ENCODE data around the gene MDGA2. TPM values are rescaled to one million over a fixed set of nuclear protein-coding genes. Genes with fewer than 3 reads are reported as not detected.

The MDGA2 gene
- total RNA-seq, 1 experiment from 2014 or later, result not detected

- no peak for TF ChIP-seq CTCF (IDR thresholded peaks at IDR 0.05; ENCODE audit: unreplicated experiment)
- Mint-ChIP-seq H3K27ac (ENCODE audit: unreplicated experiment) (no peak overlapping the region), H3K27me3 (ENCODE audit: unreplicated experiment) (no peaks in the 10 kb centered on the region), H3K9me3 (ENCODE audit: low read depth, unreplicated experiment) (peaks cover 3% of the 10 kb centered on the region), H3K4me3 (ENCODE audit: low read depth, unreplicated experiment) (no peak overlapping the region), H3K36me3 (ENCODE audit: insufficient read depth, unreplicated experiment) (no peaks in the 10 kb centered on the region), H3K4me1 (ENCODE audit: low read depth, unreplicated experiment) (no peaks in the 10 kb centered on the region)
- no TSS peak for BruUV-seq (replicated peaks)
- CTCF ChIA-PET, result no interaction called here
- intact Hi-C loops (cut with micrococcal nuclease; ENCODE audit: unreplicated experiment), result no loop called here
- DNase-seq, result no peak
Measured at GRCh38 chr14:46887144-46887543, 788.3 kb downstream of the MDGA2 start.

- Mint-ChIP-seq H3K9me3 (ENCODE audit: low read depth, unreplicated experiment) (peaks cover 3% of the 10 kb centered on the region), H3K4me1 (ENCODE audit: low read depth, unreplicated experiment) (no peaks in the 10 kb centered on the region), H3K4me3 (ENCODE audit: low read depth, unreplicated experiment) (no peak overlapping the region), H3K27ac (ENCODE audit: unreplicated experiment) (no peak overlapping the region), H3K36me3 (ENCODE audit: insufficient read depth, unreplicated experiment) (no peaks in the 10 kb centered on the region), H3K27me3 (ENCODE audit: unreplicated experiment) (no peaks in the 10 kb centered on the region)
- intact Hi-C loops (cut with micrococcal nuclease; ENCODE audit: unreplicated experiment), result no loop called here
- DNase-seq, result no peak
- no peak for TF ChIP-seq CTCF (IDR thresholded peaks at IDR 0.05; ENCODE audit: unreplicated experiment)
- CTCF ChIA-PET, result no interaction called here
- BruUV-seq (replicated peaks), result no TSS peak
Measured at GRCh38 chr14:46885566-46885965, 789.8 kb downstream of the MDGA2 start.

GRCh38 chr14:46861753-46862152 is 813.7 kb downstream of the MDGA2 start:
- TF ChIP-seq CTCF (IDR thresholded peaks at IDR 0.05; ENCODE audit: unreplicated experiment), result no peak
- no peak overlapping the region for H3K27ac Mint-ChIP-seq (ENCODE audit: unreplicated experiment)
- intact Hi-C loops (cut with micrococcal nuclease; ENCODE audit: unreplicated experiment), result no loop called here
- H3K27me3 Mint-ChIP-seq (ENCODE audit: unreplicated experiment), result no peaks in the 10 kb centered on the region
- H3K9me3 Mint-ChIP-seq (ENCODE audit: low read depth, unreplicated experiment), result peaks cover 10% of the 10 kb centered on the region
- BruUV-seq (replicated peaks), result no TSS peak
- no peaks in the 10 kb centered on the region for H3K36me3 Mint-ChIP-seq (ENCODE audit: insufficient read depth, unreplicated experiment)
- no peak overlapping the region for H3K4me3 Mint-ChIP-seq (ENCODE audit: low read depth, unreplicated experiment)
- no peak for DNase-seq
- CTCF ChIA-PET, result no interaction called here
- H3K4me1 Mint-ChIP-seq (ENCODE audit: low read depth, unreplicated experiment), result no peaks in the 10 kb centered on the region

GRCh38 chr14:46840944-46841720 is 834.3 kb downstream of the MDGA2 start:
- DNase-seq, result no peak
- TF ChIP-seq CTCF (IDR thresholded peaks at IDR 0.05; ENCODE audit: unreplicated experiment), result no peak
- Mint-ChIP-seq H3K27ac (ENCODE audit: unreplicated experiment) (no peak overlapping the region), H3K4me3 (ENCODE audit: low read depth, unreplicated experiment) (no peak overlapping the region), H3K4me1 (ENCODE audit: low read depth, unreplicated experiment) (no peaks in the 10 kb centered on the region), H3K9me3 (ENCODE audit: low read depth, unreplicated experiment) (no peaks in the 10 kb centered on the region), H3K27me3 (ENCODE audit: unreplicated experiment) (no peaks in the 10 kb centered on the region), H3K36me3 (ENCODE audit: insufficient read depth, unreplicated experiment) (no peaks in the 10 kb centered on the region)
- BruUV-seq (replicated peaks), result no TSS peak
- CTCF ChIA-PET, result interaction anchor here (0.6 to 0.7 kb wide), 2 partner anchors 10 to 144 kb away, joined by 3 read pairs; no protein-coding TSS in a partner anchor
- intact Hi-C loops (cut with micrococcal nuclease; ENCODE audit: unreplicated experiment), result no loop called here
